ENCODE results near the gene ELL2. TPM values are rescaled to one million over a fixed set of nuclear protein-coding genes. Genes with fewer than 3 reads are reported as not detected.

The ELL2 gene
- total RNA-seq, 1 experiment from 2014 or later = 27.5 TPM

GRCh38 chr5:96004087-96004486 is 42.4 kb upstream of the ELL2 start:
- H3K9me3 Mint-ChIP-seq = peaks cover 1 to 3% of the 10 kb centered on the region in 2 experiments; a peak in 3 of 5 replicates
- H3T11ph ChIP-seq (ENCODE audit: low read length) = no peak overlapping the region
- no peak overlapping the region for H3K27ac ChIP-seq (ENCODE audit: insufficient read length, low read depth, low read length)
- no peaks in the 10 kb centered on the region for H3K27me3 Mint-ChIP-seq (ENCODE audit: low read depth)
- H3K4me1 ChIP-seq (ENCODE audit: insufficient read depth, low read length) = no peaks in the 10 kb centered on the region
- H2BK20ac ChIP-seq (ENCODE audit: low read depth, low read length, poor library complexity, severe bottlenecking) = no peak overlapping the region
- DNase-seq = no peak
- no peaks in the 10 kb centered on the region for H3K4me1 Mint-ChIP-seq
- H3K79me1 ChIP-seq (ENCODE audit: insufficient read depth, low read depth, low read length, poor library complexity, severe bottlenecking) = no peaks in the 10 kb centered on the region
- H3K4me2 ChIP-seq (ENCODE audit: insufficient read depth, insufficient read length, low read length) = no peak overlapping the region
- H2AFZ ChIP-seq (ENCODE audit: low read length) = no peak overlapping the region
- no peaks in the 10 kb centered on the region for H4K20me1 ChIP-seq (ENCODE audit: control insufficient read depth, insufficient read depth, insufficient read length)
- no peak overlapping the region for H3K4me3 Mint-ChIP-seq
- no peak overlapping the region for H2BK120ac ChIP-seq (ENCODE audit: low read depth, low read length, poor library complexity, severe bottlenecking)
- H2BK15ac ChIP-seq (ENCODE audit: low read depth, low read length) = no peak overlapping the region
- H3K14ac ChIP-seq (ENCODE audit: insufficient read depth, low read length) = no peak overlapping the region
- H3K9me3 ChIP-seq (ENCODE audit: control insufficient read depth, low read depth, low read length) = no peaks in the 10 kb centered on the region
- H2BK5ac ChIP-seq (ENCODE audit: insufficient read length, low read length) = no peak overlapping the region
- no peak overlapping the region for H3K56ac ChIP-seq (ENCODE audit: insufficient read length, low read depth, low read length)
- no peak overlapping the region for H3K27ac Mint-ChIP-seq
- H3K23me2 ChIP-seq (ENCODE audit: insufficient read length, low read depth, low read length, poor library complexity, severe bottlenecking) = no peaks in the 10 kb centered on the region
- no peak overlapping the region for H2BK12ac ChIP-seq (ENCODE audit: insufficient read length, low read depth, low read length)
- no peak overlapping the region for H4K91ac ChIP-seq (ENCODE audit: insufficient read length, low read depth, low read length)
- no peaks in the 10 kb centered on the region for H3K27me3 ChIP-seq (ENCODE audit: insufficient read depth, low read length)
- no peak overlapping the region for H4K8ac ChIP-seq (replicated peaks; ENCODE audit: insufficient read length, low read depth, low read length)
- H3K23ac ChIP-seq (ENCODE audit: insufficient read length, low read depth, low read length) = no peak overlapping the region
- peaks cover 0 to 3% (median 0%) of the 10 kb centered on the region in 3 experiments; a peak in 2 of 7 replicates for H3K36me3 Mint-ChIP-seq (ENCODE audit: insufficient read depth in 1 of 3, low read depth in 3 of 3)
- H2AK5ac ChIP-seq (ENCODE audit: insufficient read length, low read length) = no peak overlapping the region
- no peaks in the 10 kb centered on the region for H3K79me2 ChIP-seq (ENCODE audit: insufficient read depth, low read length)
- TF ChIP-seq CTCF (conservative IDR thresholded peaks at IDR 0.05) = no peak
- H3K18ac ChIP-seq (ENCODE audit: insufficient read length, low read depth, low read length) = no peak overlapping the region
- no peak overlapping the region for H4K5ac ChIP-seq (ENCODE audit: insufficient read length, low read depth, low read length)
- no peak overlapping the region for H3K4ac ChIP-seq (ENCODE audit: low read depth, low read length)
- no peak overlapping the region for H3K9ac ChIP-seq (ENCODE audit: extremely low read depth, insufficient read length, low read length)
